ENCODE results near the gene RFX1. TPM values are rescaled to one million over a fixed set of nuclear protein-coding genes. Genes with fewer than 3 reads are reported as not detected.

RFX1 gene
- total and polyA plus RNA-seq, 2 experiments from 2014 or later, result 2.2 to 2.4 TPM

DNA sequence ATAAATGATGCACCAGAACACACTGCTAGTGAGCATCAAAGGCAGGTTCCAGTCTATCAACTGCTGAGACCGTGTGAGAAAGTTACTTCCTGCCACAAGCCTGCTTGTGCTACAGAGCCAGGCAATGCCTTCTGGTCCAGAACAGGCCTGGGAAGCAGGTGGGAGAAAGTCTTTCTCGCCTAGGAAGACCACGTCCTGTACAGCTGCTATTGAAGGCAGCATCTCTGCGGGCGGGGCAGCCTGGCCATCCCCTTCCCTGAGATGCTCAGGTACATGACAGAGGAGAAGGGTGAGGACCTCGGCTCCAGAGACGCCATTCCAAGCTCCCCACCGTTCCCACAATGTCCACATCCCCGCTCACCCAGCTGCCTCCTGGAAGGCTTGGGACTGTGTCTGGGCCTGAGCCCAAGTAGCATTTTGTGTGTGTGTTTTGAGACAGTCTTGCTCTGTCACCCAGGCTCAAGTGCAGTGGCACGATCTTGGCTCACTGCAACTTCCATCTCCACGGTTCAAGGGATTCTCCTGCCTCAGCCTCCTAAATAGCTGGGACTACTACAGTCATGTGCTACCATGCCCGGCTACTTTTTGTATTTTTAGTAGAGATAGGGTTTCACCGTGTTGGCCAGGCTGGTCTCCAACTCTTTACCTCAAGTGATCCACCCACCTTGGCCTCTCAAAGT is 3.4 kb downstream of the RFX1 start:
- Histone ChIP-seq H3K27ac (no peak overlapping the region), H2AFZ (no peak overlapping the region), H3K4me3 (no peak overlapping the region), H4K20me1 (ENCODE audit: insufficient read depth, poor library complexity, severe bottlenecking) (no peaks in the 10 kb centered on the region), H3K36me3 (replicated peaks; ENCODE audit: insufficient read depth, low read depth) (no peaks in the 10 kb centered on the region), H3K4me1 (ENCODE audit: insufficient read depth) (no peaks in the 10 kb centered on the region), H3K9me3 (ENCODE audit: low read depth) (peaks cover 7% of the 10 kb centered on the region), H3K27me3 (no peaks in the 10 kb centered on the region), H3K9me2 (replicated peaks; ENCODE audit: insufficient read depth) (no peaks in the 10 kb centered on the region), H3K79me2 (peaks cover 49% of the 10 kb centered on the region), H3K4me2 (no peak overlapping the region)
- TF ChIP-seq, protein P1, sequence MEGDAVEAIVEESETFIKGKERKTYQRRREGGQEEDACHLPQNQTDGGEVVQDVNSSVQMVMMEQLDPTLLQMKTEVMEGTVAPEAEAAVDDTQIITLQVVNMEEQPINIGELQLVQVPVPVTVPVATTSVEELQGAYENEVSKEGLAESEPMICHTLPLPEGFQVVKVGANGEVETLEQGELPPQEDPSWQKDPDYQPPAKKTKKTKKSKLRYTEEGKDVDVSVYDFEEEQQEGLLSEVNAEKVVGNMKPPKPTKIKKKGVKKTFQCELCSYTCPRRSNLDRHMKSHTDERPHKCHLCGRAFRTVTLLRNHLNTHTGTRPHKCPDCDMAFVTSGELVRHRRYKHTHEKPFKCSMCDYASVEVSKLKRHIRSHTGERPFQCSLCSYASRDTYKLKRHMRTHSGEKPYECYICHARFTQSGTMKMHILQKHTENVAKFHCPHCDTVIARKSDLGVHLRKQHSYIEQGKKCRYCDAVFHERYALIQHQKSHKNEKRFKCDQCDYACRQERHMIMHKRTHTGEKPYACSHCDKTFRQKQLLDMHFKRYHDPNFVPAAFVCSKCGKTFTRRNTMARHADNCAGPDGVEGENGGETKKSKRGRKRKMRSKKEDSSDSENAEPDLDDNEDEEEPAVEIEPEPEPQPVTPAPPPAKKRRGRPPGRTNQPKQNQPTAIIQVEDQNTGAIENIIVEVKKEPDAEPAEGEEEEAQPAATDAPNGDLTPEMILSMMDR (IDR thresholded peaks at IDR 0.05; ENCODE audit: poor library complexity), result no peak
- TF ChIP-seq EZH2 (IDR thresholded peaks at IDR 0.05; ENCODE audit: borderline replicate concordance), result no peak
- TF ChIP-seq EZH2phosphoT487 (IDR thresholded peaks at IDR 0.05; ENCODE audit: low read depth, severe bottlenecking, unreplicated experiment), result no peak
- WGBS (ENCODE audit: low lambda C conversion rate, missing lambda C conversion rate), result 90% methylated on average over 13 of the region's 13 CpGs
- no peak for DNase-seq (ENCODE audit: low spot score)

DNA sequence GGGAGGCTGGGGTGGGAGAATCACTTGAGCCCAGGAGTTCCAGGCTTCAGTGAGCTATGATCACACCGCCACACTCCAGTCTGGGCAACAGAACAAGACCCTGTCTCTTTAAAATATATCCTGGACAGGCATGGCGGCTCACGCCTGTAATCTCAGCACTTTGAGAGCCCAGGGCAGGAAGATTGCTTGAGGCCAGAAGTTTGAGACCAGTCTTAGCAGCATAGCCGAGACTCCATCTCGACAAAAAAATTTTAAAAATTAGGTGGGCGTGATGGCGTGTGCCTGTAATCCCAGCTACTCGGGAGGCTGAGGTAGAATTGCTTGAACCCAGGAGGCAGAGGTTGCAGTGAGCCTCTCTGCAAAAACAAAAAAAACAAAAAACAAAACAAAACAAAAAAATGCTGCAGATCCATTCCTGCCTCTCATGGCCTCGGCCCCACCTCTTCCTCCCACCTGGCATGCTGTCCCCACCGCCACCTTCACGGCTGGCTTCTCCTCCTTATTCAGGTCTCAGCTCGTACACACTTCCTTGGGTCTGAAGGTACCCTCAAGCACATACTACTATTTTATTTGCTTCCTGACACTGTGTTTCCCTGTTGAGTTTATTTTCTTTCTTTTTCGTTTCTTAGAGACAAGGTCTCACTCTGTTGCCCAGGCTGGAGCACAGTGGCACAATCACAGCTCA is 5.3 kb downstream of the RFX1 start:
- Histone ChIP-seq H3K79me2 (peaks cover 56% of the 10 kb centered on the region), H3K27me3 (no peaks in the 10 kb centered on the region), H3K4me3 (no peak overlapping the region), H2AFZ (no peak overlapping the region), H3K36me3 (replicated peaks; ENCODE audit: insufficient read depth, low read depth) (no peaks in the 10 kb centered on the region), H3K9me3 (ENCODE audit: low read depth) (peaks cover 7% of the 10 kb centered on the region), H3K9me2 (replicated peaks; ENCODE audit: insufficient read depth) (no peaks in the 10 kb centered on the region), H4K20me1 (ENCODE audit: insufficient read depth, poor library complexity, severe bottlenecking) (no peaks in the 10 kb centered on the region), H3K27ac (no peak overlapping the region), H3K4me1 (ENCODE audit: insufficient read depth) (no peaks in the 10 kb centered on the region), H3K4me2 (no peak overlapping the region)
- WGBS (ENCODE audit: low lambda C conversion rate, missing lambda C conversion rate), result 89% methylated on average over 13 of the region's 13 CpGs
- TF ChIP-seq EZH2 (IDR thresholded peaks at IDR 0.05; ENCODE audit: borderline replicate concordance), result no peak
- no peak for TF ChIP-seq EZH2phosphoT487 (IDR thresholded peaks at IDR 0.05; ENCODE audit: low read depth, severe bottlenecking, unreplicated experiment)
- TF ChIP-seq, protein P1 (IDR thresholded peaks at IDR 0.05; ENCODE audit: poor library complexity), result no peak
- no peak for DNase-seq (ENCODE audit: low spot score)

DNA sequence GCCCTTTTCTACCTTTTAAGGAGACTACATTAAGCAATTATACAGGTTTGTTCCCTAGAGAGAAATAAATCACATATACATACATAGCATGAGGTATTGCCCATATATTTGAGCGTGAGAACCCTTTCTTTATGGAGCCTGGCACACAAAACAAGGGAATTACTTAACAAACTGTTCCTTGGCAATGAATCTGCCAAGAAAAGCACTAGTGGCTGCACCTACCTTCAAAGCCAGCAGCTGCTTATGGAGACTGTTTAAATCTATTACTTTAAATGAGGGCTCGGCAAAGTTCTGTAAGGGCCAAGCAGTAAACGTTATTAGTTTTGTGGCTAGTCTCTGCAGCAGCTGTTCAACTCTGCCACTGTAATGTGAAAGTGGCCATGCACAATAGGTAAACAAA is 7.0 kb downstream of the RFX1 start:
- Histone ChIP-seq H3K4me1 (ENCODE audit: insufficient read depth) (no peaks in the 10 kb centered on the region), H3K4me2 (no peak overlapping the region), H3K79me2 (peaks cover 60% of the 10 kb centered on the region), H3K9me2 (replicated peaks; ENCODE audit: insufficient read depth) (no peaks in the 10 kb centered on the region), H3K36me3 (replicated peaks; ENCODE audit: insufficient read depth, low read depth) (no peaks in the 10 kb centered on the region), H4K20me1 (ENCODE audit: insufficient read depth, poor library complexity, severe bottlenecking) (no peaks in the 10 kb centered on the region), H3K27me3 (no peaks in the 10 kb centered on the region), H2AFZ (no peak overlapping the region), H3K27ac (no peak overlapping the region), H3K9me3 (ENCODE audit: low read depth) (peaks cover 7% of the 10 kb centered on the region), H3K4me3 (no peak overlapping the region)
- TF ChIP-seq EZH2 (IDR thresholded peaks at IDR 0.05; ENCODE audit: borderline replicate concordance), result no peak
- no peak for DNase-seq (ENCODE audit: low spot score)
- WGBS (ENCODE audit: low lambda C conversion rate, missing lambda C conversion rate), result 99% methylated on average over 3 of the region's 3 CpGs

DNA sequence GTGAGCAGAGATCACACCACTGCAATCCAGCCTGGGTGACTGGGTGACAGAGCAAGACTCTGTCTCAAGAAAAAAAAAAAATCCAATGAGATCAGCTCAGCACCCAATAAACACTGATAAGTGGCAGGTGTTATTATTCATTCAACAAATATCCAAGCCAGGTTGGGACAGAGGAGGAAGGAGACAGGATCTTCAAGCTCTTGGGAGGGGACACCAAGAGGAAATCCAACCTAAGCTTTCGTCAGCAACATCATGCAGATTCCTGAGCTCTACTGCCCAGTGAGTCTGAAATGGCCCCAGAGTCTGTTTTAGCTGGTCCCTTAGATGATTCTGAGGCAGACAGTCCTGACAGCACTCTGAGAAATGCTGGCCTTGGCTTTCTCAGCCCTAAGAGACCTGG is 7.7 kb downstream of the RFX1 start:
- no peak for TF ChIP-seq EZH2phosphoT487 (IDR thresholded peaks at IDR 0.05; ENCODE audit: low read depth, severe bottlenecking, unreplicated experiment)
- no peak for TF ChIP-seq EZH2 (IDR thresholded peaks at IDR 0.05; ENCODE audit: borderline replicate concordance)
- TF ChIP-seq, protein P1 (IDR thresholded peaks at IDR 0.05; ENCODE audit: poor library complexity), result no peak
- no peaks in the 10 kb centered on the region for H3K27me3 ChIP-seq
- no peaks in the 10 kb centered on the region for H4K20me1 ChIP-seq (ENCODE audit: insufficient read depth, poor library complexity, severe bottlenecking)
- peaks cover 56% of the 10 kb centered on the region for H3K79me2 ChIP-seq
- no peak overlapping the region for H3K27ac ChIP-seq
- DNase-seq (ENCODE audit: low spot score), result no peak
- H2AFZ ChIP-seq, result no peak overlapping the region
- 100% methylated on average over 1 of the region's 1 CpG for WGBS (ENCODE audit: low lambda C conversion rate, missing lambda C conversion rate)
- H3K9me3 ChIP-seq (ENCODE audit: low read depth), result peaks cover 7% of the 10 kb centered on the region
- H3K9me2 ChIP-seq (replicated peaks; ENCODE audit: insufficient read depth), result no peaks in the 10 kb centered on the region
- no peaks in the 10 kb centered on the region for H3K4me1 ChIP-seq (ENCODE audit: insufficient read depth)
- H3K36me3 ChIP-seq (replicated peaks; ENCODE audit: insufficient read depth, low read depth), result no peaks in the 10 kb centered on the region
- no peak overlapping the region for H3K4me3 ChIP-seq
- H3K4me2 ChIP-seq, result no peak overlapping the region

All from hepatocyte (in vitro differentiated cells).